BLaER1 treated with 17β-estradiol and CSF1 and Interleukin-3, amounts not matched to agents 10 nM and 100 nM (cell line): ENCODE results near the gene SKI.
A peak's percentile ranks its signal among the peaks of the same experiment; 100 is the strongest.

ENCODE experiments used
- H3K27ac ChIP-seq, 11 experiments: shearing (Covaris generic); formaldehyde crosslinking; 2 replicates each; pipeline ENCODE4 v1.8.1; 2022
- H3K27me3 ChIP-seq, 11 experiments: shearing (Covaris generic); formaldehyde crosslinking; 2 replicates each; pipeline ENCODE4 v1.8.1; 2022
- H3K36me3 ChIP-seq, 11 experiments: shearing (Covaris generic); formaldehyde crosslinking; 2 replicates each; pipeline ENCODE4 v1.8.1; 2022
- H3K4me1 ChIP-seq, 10 experiments: shearing (Covaris generic); formaldehyde crosslinking; 2 replicates each; pipeline ENCODE4 v1.8.1; 2022
- H3K4me2 ChIP-seq, 11 experiments: shearing (Covaris generic); formaldehyde crosslinking; 2 replicates each; pipeline ENCODE4 v1.8.1; 2022
- H3K4me3 ChIP-seq, 10 experiments: shearing (Covaris generic); formaldehyde crosslinking; 2 replicates each; pipeline ENCODE4 v1.8.1; 2022
- H3K9ac ChIP-seq, 11 experiments: shearing (Covaris generic); formaldehyde crosslinking; 2 replicates each; pipeline ENCODE4 v1.8.1; 2022
- H3K9me3 ChIP-seq, 11 experiments: shearing (Covaris generic); formaldehyde crosslinking; replicated peaks in 1 of 11; 2 replicates each; pipeline ENCODE4 v1.8.1; 2022
- H4K20me1 ChIP-seq, 11 experiments: shearing (Covaris generic); formaldehyde crosslinking; 2 replicates each; pipeline ENCODE4 v1.8.1; 2022
- Cebpa-rat ChIP-seq, 11 experiments: shearing (Covaris generic); IDR thresholded peaks; 2 replicates each; pipeline ENCODE4 v1.8.1; 2022

SKI gene

GRCh38 chr1:2289607-2290006, 61.5 kb downstream of the SKI start:
- Histone ChIP-seq H3K27ac (peak overlapping the region; percentile 69 to 98 (median 90); a peak in 21 of 22 replicates), H3K9ac (peak overlapping the region; percentile 70 to 89 (median 81); a peak in 21 of 22 replicates), H3K36me3 (peaks cover 0 to 23% (median 0%) of the 10 kb centered on the region in 11 experiments; a peak in 6 of 22 replicates), H3K9me3 (no peaks in the 10 kb centered on the region), H3K27me3 (peaks cover 0 to 47% (median 25%) of the 10 kb centered on the region in 11 experiments; a peak in 14 of 22 replicates), H3K4me1 (peaks cover 62 to 97% (median 75%) of the 10 kb centered on the region in 10 experiments), H4K20me1 (peaks cover 71 to 96% (median 80%) of the 10 kb centered on the region in 11 experiments), H3K4me2 (peak overlapping the region; percentile 87 to 100 (median 97)), H3K4me3 (peak overlapping the region in 4 of 10 experiments; percentile 41 to 57 (median 46); a peak in 6 of 20 replicates)
- TF ChIP-seq Cebpa-rat (IDR thresholded peaks at IDR 0.05): no peak

- Histone ChIP-seq H3K27me3 (peaks cover 0 to 52% (median 26%) of the 10 kb centered on the region in 11 experiments; a peak in 14 of 22 replicates), H4K20me1 (peaks cover 71 to 96% (median 80%) of the 10 kb centered on the region in 11 experiments), H3K4me2 (peak overlapping the region; percentile 87 to 100 (median 97)), H3K4me3 (peak overlapping the region; percentile 2 to 57 (median 42); a peak in 16 of 20 replicates), H3K27ac (peak overlapping the region; percentile 69 to 98 (median 90); a peak in 21 of 22 replicates), H3K9ac (peak overlapping the region; percentile 70 to 89 (median 81)), H3K36me3 (peaks cover 0 to 22% (median 0%) of the 10 kb centered on the region in 11 experiments; a peak in 5 of 22 replicates), H3K9me3 (no peaks in the 10 kb centered on the region), H3K4me1 (peaks cover 67 to 97% (median 80%) of the 10 kb centered on the region in 10 experiments)
- no peak for TF ChIP-seq Cebpa-rat (IDR thresholded peaks at IDR 0.05)
Observed at GRCh38 chr1:2290171-2290578, 62.1 kb downstream of the SKI start.

GRCh38 chr1:2290595-2291510, 62.7 kb downstream of the SKI start:
- Histone ChIP-seq H3K4me1 (peaks cover 68 to 98% (median 86%) of the 10 kb centered on the region in 10 experiments), H3K27ac (peak overlapping the region; percentile 69 to 98 (median 90); a peak in 21 of 22 replicates), H3K9me3 (no peaks in the 10 kb centered on the region), H3K36me3 (peaks cover 0 to 26% (median 0%) of the 10 kb centered on the region in 11 experiments; a peak in 4 of 22 replicates), H3K4me3 (peak overlapping the region; percentile 35 to 64 (median 46); a peak in 18 of 20 replicates), H3K9ac (peak overlapping the region; percentile 70 to 89 (median 81)), H4K20me1 (peaks cover 71 to 96% (median 80%) of the 10 kb centered on the region in 11 experiments), H3K4me2 (peak overlapping the region; percentile 87 to 100 (median 97)), H3K27me3 (peaks cover 0 to 57% (median 26%) of the 10 kb centered on the region in 11 experiments; a peak in 14 of 22 replicates)
- TF ChIP-seq Cebpa-rat (IDR thresholded peaks at IDR 0.05): peak; percentile 77 to 97 (median 93); a peak in 20 of 22 replicates

GRCh38 chr1:2291577-2291976, 63.5 kb downstream of the SKI start:
- Histone ChIP-seq H3K36me3 (peaks cover 0 to 34% (median 0%) of the 10 kb centered on the region in 11 experiments; a peak in 8 of 22 replicates), H3K4me2 (peak overlapping the region; percentile 87 to 100 (median 97)), H3K9me3 (no peaks in the 10 kb centered on the region), H3K9ac (peak overlapping the region; percentile 70 to 89 (median 81); a peak in 21 of 22 replicates), H3K4me1 (peaks cover 68 to 98% (median 90%) of the 10 kb centered on the region in 10 experiments), H3K27ac (peak overlapping the region; percentile 66 to 98 (median 90); a peak in 21 of 22 replicates), H3K27me3 (peaks cover 0 to 61% (median 26%) of the 10 kb centered on the region in 11 experiments; a peak in 14 of 22 replicates), H3K4me3 (peak overlapping the region in 9 of 10 experiments; percentile 17 to 64 (median 45); a peak in 16 of 20 replicates), H4K20me1 (peaks cover 71 to 96% (median 80%) of the 10 kb centered on the region in 11 experiments)
- no peak for TF ChIP-seq Cebpa-rat (IDR thresholded peaks at IDR 0.05)

- peak overlapping the region; percentile 66 to 98 (median 90); a peak in 21 of 22 replicates for H3K27ac ChIP-seq
- H3K9ac ChIP-seq: peak overlapping the region; percentile 70 to 89 (median 81); a peak in 19 of 22 replicates
- H3K4me1 ChIP-seq: peaks cover 70 to 98% (median 96%) of the 10 kb centered on the region in 10 experiments
- peak overlapping the region; percentile 87 to 100 (median 97) for H3K4me2 ChIP-seq
- H3K36me3 ChIP-seq: peaks cover 0 to 47% (median 7%) of the 10 kb centered on the region in 11 experiments; a peak in 10 of 22 replicates
- peaks cover 71 to 96% (median 81%) of the 10 kb centered on the region in 11 experiments for H4K20me1 ChIP-seq
- no peaks in the 10 kb centered on the region for H3K9me3 ChIP-seq
- no peak for TF ChIP-seq Cebpa-rat (IDR thresholded peaks at IDR 0.05)
- H3K4me3 ChIP-seq: peak overlapping the region in 7 of 10 experiments; percentile 9 to 64 (median 46); a peak in 8 of 20 replicates
- H3K27me3 ChIP-seq: peaks cover 0 to 61% (median 26%) of the 10 kb centered on the region in 11 experiments; a peak in 14 of 22 replicates
Observed at GRCh38 chr1:2292725-2293450, 64.8 kb downstream of the SKI start.

- Histone ChIP-seq H3K4me3 (peak overlapping the region in 7 of 10 experiments; percentile 2 to 27 (median 12); a peak in 8 of 20 replicates), H3K27ac (peak overlapping the region in 10 of 11 experiments; percentile 9 to 98 (median 92); a peak in 16 of 22 replicates), H4K20me1 (peaks cover 71 to 96% (median 81%) of the 10 kb centered on the region in 11 experiments), H3K36me3 (peaks cover 0 to 52% (median 8%) of the 10 kb centered on the region in 11 experiments; a peak in 10 of 22 replicates), H3K27me3 (peaks cover 0 to 53% (median 26%) of the 10 kb centered on the region in 11 experiments; a peak in 14 of 22 replicates), H3K4me2 (peak overlapping the region; percentile 87 to 100 (median 97)), H3K4me1 (peaks cover 72 to 98% (median 96%) of the 10 kb centered on the region in 10 experiments), H3K9me3 (no peaks in the 10 kb centered on the region), H3K9ac (peak overlapping the region in 10 of 11 experiments; percentile 28 to 89 (median 52); a peak in 18 of 22 replicates)
- TF ChIP-seq Cebpa-rat (IDR thresholded peaks at IDR 0.05): no peak
Observed at GRCh38 chr1:2294033-2294724, 66.1 kb downstream of the SKI start.

GRCh38 chr1:2294725-2295078, 66.6 kb downstream of the SKI start:
- peak overlapping the region in 5 of 10 experiments; percentile 1 to 27 (median 12); a peak in 7 of 20 replicates for H3K4me3 ChIP-seq
- peaks cover 75 to 98% (median 97%) of the 10 kb centered on the region in 10 experiments for H3K4me1 ChIP-seq
- H3K4me2 ChIP-seq: peak overlapping the region; percentile 87 to 100 (median 97)
- H3K27ac ChIP-seq: peak overlapping the region in 9 of 11 experiments; percentile 9 to 98 (median 94); a peak in 15 of 22 replicates
- peaks cover 76 to 98% (median 84%) of the 10 kb centered on the region in 11 experiments for H4K20me1 ChIP-seq
- no peaks in the 10 kb centered on the region for H3K9me3 ChIP-seq
- H3K36me3 ChIP-seq: peaks cover 0 to 52% (median 8%) of the 10 kb centered on the region in 11 experiments; a peak in 10 of 22 replicates
- H3K9ac ChIP-seq: peak overlapping the region in 10 of 11 experiments; percentile 28 to 89 (median 52); a peak in 18 of 22 replicates
- H3K27me3 ChIP-seq: peaks cover 0 to 50% (median 26%) of the 10 kb centered on the region in 11 experiments; a peak in 14 of 22 replicates
- TF ChIP-seq Cebpa-rat (IDR thresholded peaks at IDR 0.05): no peak
